ENCODE measurements around the gene SSBP3.

- TF ChIP-seq, protein P1, sequence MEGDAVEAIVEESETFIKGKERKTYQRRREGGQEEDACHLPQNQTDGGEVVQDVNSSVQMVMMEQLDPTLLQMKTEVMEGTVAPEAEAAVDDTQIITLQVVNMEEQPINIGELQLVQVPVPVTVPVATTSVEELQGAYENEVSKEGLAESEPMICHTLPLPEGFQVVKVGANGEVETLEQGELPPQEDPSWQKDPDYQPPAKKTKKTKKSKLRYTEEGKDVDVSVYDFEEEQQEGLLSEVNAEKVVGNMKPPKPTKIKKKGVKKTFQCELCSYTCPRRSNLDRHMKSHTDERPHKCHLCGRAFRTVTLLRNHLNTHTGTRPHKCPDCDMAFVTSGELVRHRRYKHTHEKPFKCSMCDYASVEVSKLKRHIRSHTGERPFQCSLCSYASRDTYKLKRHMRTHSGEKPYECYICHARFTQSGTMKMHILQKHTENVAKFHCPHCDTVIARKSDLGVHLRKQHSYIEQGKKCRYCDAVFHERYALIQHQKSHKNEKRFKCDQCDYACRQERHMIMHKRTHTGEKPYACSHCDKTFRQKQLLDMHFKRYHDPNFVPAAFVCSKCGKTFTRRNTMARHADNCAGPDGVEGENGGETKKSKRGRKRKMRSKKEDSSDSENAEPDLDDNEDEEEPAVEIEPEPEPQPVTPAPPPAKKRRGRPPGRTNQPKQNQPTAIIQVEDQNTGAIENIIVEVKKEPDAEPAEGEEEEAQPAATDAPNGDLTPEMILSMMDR (IDR thresholded peaks at IDR 0.05), result no peak
- no peak for TF ChIP-seq TAF1 (IDR thresholded peaks at IDR 0.05; ENCODE audit: borderline replicate concordance, low read depth, low read length)
- TF ChIP-seq GATA2 (CRISPR knock-in tag; IDR thresholded peaks at IDR 0.05), result no peak
- TF ChIP-seq NRF1 (IDR thresholded peaks at IDR 0.05; ENCODE audit: low read depth, low read length), result no peak
- TF ChIP-seq CHD2 (IDR thresholded peaks at IDR 0.05; ENCODE audit: low read length, partially characterized antibody), result no peak
- no peak for TF ChIP-seq MAX (IDR thresholded peaks at IDR 0.05; ENCODE audit: low read depth)
- no peak for TF ChIP-seq EZH2phosphoT487 (IDR thresholded peaks at IDR 0.05; ENCODE audit: borderline replicate concordance, low read depth)
- TF ChIP-seq, protein P2, sequence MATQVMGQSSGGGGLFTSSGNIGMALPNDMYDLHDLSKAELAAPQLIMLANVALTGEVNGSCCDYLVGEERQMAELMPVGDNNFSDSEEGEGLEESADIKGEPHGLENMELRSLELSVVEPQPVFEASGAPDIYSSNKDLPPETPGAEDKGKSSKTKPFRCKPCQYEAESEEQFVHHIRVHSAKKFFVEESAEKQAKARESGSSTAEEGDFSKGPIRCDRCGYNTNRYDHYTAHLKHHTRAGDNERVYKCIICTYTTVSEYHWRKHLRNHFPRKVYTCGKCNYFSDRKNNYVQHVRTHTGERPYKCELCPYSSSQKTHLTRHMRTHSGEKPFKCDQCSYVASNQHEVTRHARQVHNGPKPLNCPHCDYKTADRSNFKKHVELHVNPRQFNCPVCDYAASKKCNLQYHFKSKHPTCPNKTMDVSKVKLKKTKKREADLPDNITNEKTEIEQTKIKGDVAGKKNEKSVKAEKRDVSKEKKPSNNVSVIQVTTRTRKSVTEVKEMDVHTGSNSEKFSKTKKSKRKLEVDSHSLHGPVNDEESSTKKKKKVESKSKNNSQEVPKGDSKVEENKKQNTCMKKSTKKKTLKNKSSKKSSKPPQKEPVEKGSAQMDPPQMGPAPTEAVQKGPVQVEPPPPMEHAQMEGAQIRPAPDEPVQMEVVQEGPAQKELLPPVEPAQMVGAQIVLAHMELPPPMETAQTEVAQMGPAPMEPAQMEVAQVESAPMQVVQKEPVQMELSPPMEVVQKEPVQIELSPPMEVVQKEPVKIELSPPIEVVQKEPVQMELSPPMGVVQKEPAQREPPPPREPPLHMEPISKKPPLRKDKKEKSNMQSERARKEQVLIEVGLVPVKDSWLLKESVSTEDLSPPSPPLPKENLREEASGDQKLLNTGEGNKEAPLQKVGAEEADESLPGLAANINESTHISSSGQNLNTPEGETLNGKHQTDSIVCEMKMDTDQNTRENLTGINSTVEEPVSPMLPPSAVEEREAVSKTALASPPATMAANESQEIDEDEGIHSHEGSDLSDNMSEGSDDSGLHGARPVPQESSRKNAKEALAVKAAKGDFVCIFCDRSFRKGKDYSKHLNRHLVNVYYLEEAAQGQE (IDR thresholded peaks at IDR 0.05; ENCODE audit: low read depth, low read length), result no peak
- no peak for TF ChIP-seq FOXJ3 (CRISPR knock-in tag; IDR thresholded peaks at IDR 0.05)
Observed at GRCh38 chr1:54328066-54328636, 78.0 kb downstream of the SSBP3 start.
